K562 (cell line): ENCODE results near the gene RUVBL1. TPM values are rescaled to one million over a fixed set of nuclear protein-coding genes. Genes with fewer than 3 reads are reported as not detected.

Source experiments
- ARID3B ChIP-seq: fragments of 250-450 bp; sonication (Bioruptor Pico); IDR thresholded peaks from 2 replicates; pipeline ENCODE4 v1.4.0; 2020; ENCODE audit warnings: borderline replicate concordance
- CTBP1 ChIP-seq: fragments of 450-650 bp; IDR thresholded peaks from 2 replicates; pipeline ENCODE4 v1.6.1; 2016; ENCODE audit warnings: borderline replicate concordance
- ELK3 ChIP-seq: fragments of 450-650 bp; formaldehyde crosslinking; IDR thresholded peaks from 2 replicates; pipeline ENCODE4 v1.4.0; 2020; ENCODE audit warnings: mild to moderate bottlenecking
- HDAC8 ChIP-seq: fragments of 450-650 bp; IDR thresholded peaks from 2 replicates; pipeline ENCODE4 v1.6.1; 2016; ENCODE audit warnings: mild to moderate bottlenecking, missing genetic modification characterization, moderate library complexity, missing compliant biosample characterization
- KDM4B ChIP-seq, 2 experiments: fragments of 450-650 bp in 1 of 2; sonication (generic) in 1 of 2; IDR thresholded peaks; 2 replicates each; pipeline ENCODE4 v1.6.1; 2016 to 2017; ENCODE audit warnings: borderline replicate concordance in 2 of 2, antibody characterized with exemption in 1 of 2, low read depth in 1 of 2, mild to moderate bottlenecking in 1 of 2
- KLF6 ChIP-seq: fragments of 250-450 bp; sonication (Bioruptor Pico); IDR thresholded peaks from 2 replicates; pipeline ENCODE4 v1.4.0; 2020; ENCODE audit warnings: mild to moderate bottlenecking, moderate library complexity, borderline replicate concordance
- MCM5 ChIP-seq: fragments of 450-650 bp; IDR thresholded peaks from 2 replicates; pipeline ENCODE4 v1.6.1; 2016; ENCODE audit warnings: low read depth
- MECOM ChIP-seq: fragments of 250-450 bp; sonication (Bioruptor Pico); IDR thresholded peaks from 2 replicates; pipeline ENCODE4 v1.8.0; 2022; ENCODE audit warnings: inconsistent platforms
- MTA1 ChIP-seq: fragments of 450-650 bp; IDR thresholded peaks from 2 replicates; pipeline ENCODE4 v1.6.1; 2017; ENCODE audit warnings: borderline replicate concordance
- NR2F6 ChIP-seq: fragments of 450-650 bp; formaldehyde crosslinking; IDR thresholded peaks from 2 replicates; pipeline ENCODE4 v1.4.0; 2020; ENCODE audit warnings: mild to moderate bottlenecking
- POU5F1 ChIP-seq: fragments of 150-350 bp; IDR thresholded peaks from 2 replicates; pipeline ENCODE4 v1.6.1; 2014; ENCODE audit warnings: borderline replicate concordance, low read length, low read depth, mild to moderate bottlenecking; ENCODE audit not compliant: partially characterized antibody
- RBM14 ChIP-seq: fragments of 200-400 bp; formaldehyde crosslinking; IDR thresholded peaks from 2 replicates; pipeline ENCODE4 v1.6.1; 2018; ENCODE audit warnings: low read depth, mild to moderate bottlenecking, low read length, moderate library complexity, borderline replicate concordance; ENCODE audit not compliant: insufficient read depth
- SIX5 ChIP-seq, 2 experiments: IDR thresholded peaks; 2 replicates each; pipeline ENCODE4 v1.6.1; 2011; ENCODE audit warnings: low read length in 2 of 2, borderline replicate concordance in 1 of 2, low read depth in 1 of 2, mild to moderate bottlenecking in 1 of 2, moderate library complexity in 1 of 2; ENCODE audit not compliant: insufficient read depth in 1 of 2
- STAT5B ChIP-seq: fragments of 250-450 bp; sonication (Bioruptor Pico); IDR thresholded peaks from 2 replicates; pipeline ENCODE4 v1.8.0; 2021; ENCODE audit warnings: mild to moderate bottlenecking, inconsistent platforms
- TCF15 ChIP-seq: fragments of 250-450 bp; sonication (Bioruptor Pico); IDR thresholded peaks from 2 replicates; pipeline ENCODE4 v1.8.0; 2022; ENCODE audit warnings: moderate library complexity, mild to moderate bottlenecking, inconsistent platforms
- TFAP4 ChIP-seq: sonication (generic); formaldehyde crosslinking; IDR thresholded peaks from 2 replicates; pipeline ENCODE4 v1.8.0; 2022; ENCODE audit warnings: missing genetic modification reagents, mild to moderate bottlenecking, moderate library complexity, borderline replicate concordance
- TSC22D4 ChIP-seq: fragments of 450-650 bp; IDR thresholded peaks from 2 replicates; pipeline ENCODE4 v1.6.1; 2016; ENCODE audit warnings: missing genetic modification characterization, missing biosample characterization, control low read depth
- TSHZ1 ChIP-seq: fragments of 250-450 bp; sonication (Bioruptor Pico); IDR thresholded peaks from 2 replicates; pipeline ENCODE4 v1.4.0; 2020; ENCODE audit warnings: mild to moderate bottlenecking, moderate library complexity
- ZBTB17 ChIP-seq: fragments of 450-650 bp; formaldehyde crosslinking; IDR thresholded peaks from 2 replicates; pipeline ENCODE4 v1.4.0; 2020; ENCODE audit warnings: mild to moderate bottlenecking
- ZNF3 ChIP-seq: fragments of 250-450 bp; sonication (Bioruptor Pico); IDR thresholded peaks from 2 replicates; pipeline ENCODE4 v1.5.0; 2021; ENCODE audit warnings: mild to moderate bottlenecking, moderate library complexity
- ZSCAN29 ChIP-seq: fragments of 450-650 bp; IDR thresholded peaks from 2 replicates; pipeline ENCODE4 v1.6.1; 2017
- polyA plus RNA-seq, 8 experiments: library from polyadenylated mRNA; depleted of rRNA in 4 of 8; stranded (reverse) in 5 of 8; unstranded in 3 of 8; fragments of >200 nt; fragmentation: Nextera tagmentation in 2 of 8; fragmentation: Illumina TruSeq in 1 of 8; extraction: Ambion mirVana in 2 of 8; extraction: Trizol in 1 of 8; gene quantifications; 2 replicates each; pipeline versions ENCODE4 v1.2.1 to v1.2.3, GENCODE V29; 2011 to 2014; ENCODE audit warnings: inconsistent platforms in 1 of 8, missing spikeins in 1 of 8
- total RNA-seq, 7 experiments: library from RNA; depleted of rRNA in 6 of 7; stranded (reverse); fragments of >200 nt in 6 of 7; fragmentation: Illumina TruSeq in 2 of 7; extraction: Trizol in 2 of 7; gene quantifications; 2 replicates each; pipeline versions ENCODE4 v1.2.1 to v1.2.3, GENCODE V29; 2011 to 2021; ENCODE audit warnings: low replicate concordance in 1 of 7

The RUVBL1 gene
- total and polyA plus RNA-seq, 9 of the 15 experiments (the other 6 are each of a cell fraction or from before 2014, with no cell fraction given), result 20.7 to 147 (median 113) TPM

GRCh38 chr3:128080323-128081080 lies 43.1 kb downstream of the RUVBL1 start (continued):
- TF ChIP-seq TSHZ1 (CRISPR knock-in tag) (no peak), ELK3 (CRISPR knock-in tag) (no peak), KLF6 (CRISPR knock-in tag) (no peak), RBM14 (no peak), TSC22D4 (tag) (no peak), MCM5 (no peak), ZBTB17 (CRISPR knock-in tag) (no peak), ZNF3 (CRISPR knock-in tag) (no peak), TCF15 (CRISPR knock-in tag) (no peak), MECOM (CRISPR knock-in tag) (0 out of 2 replicates have a peak, but pooled peaks have one; percentile 37), TFAP4 (CRISPR knock-in tag) (no peak), MTA1 (0 out of 2 replicates have a peak, but pooled peaks have one; percentile 24), ARID3B (no peak), POU5F1 (no peak), STAT5B (no peak), CTBP1 (peak; percentile 58; the same call in 1 of the 2 replicates), HDAC8 (tag) (no peak), ZSCAN29 (no peak), KDM4B (IDR thresholded peaks at IDR 0.05; ENCODE audit: borderline replicate concordance in 2 of 2, low read depth in 1 of 2) (no peak), NR2F6 (CRISPR knock-in tag) (no peak), SIX5 (IDR thresholded peaks at IDR 0.05; ENCODE audit: borderline replicate concordance in 1 of 2, insufficient read depth in 1 of 2, low read depth in 1 of 2, low read length in 2 of 2) (no peak)
